ENCODE results near the gene CHCHD5. TPM values are rescaled to one million over a fixed set of nuclear protein-coding genes. Genes with fewer than 3 reads are reported as not detected.
A peak's percentile ranks its signal among the peaks of the same experiment; 100 is the strongest.

Gene CHCHD5
- total RNA-seq, 6 donors from 2014 or later, result 13.6 to 44.9 (median 25.4) TPM

DNA sequence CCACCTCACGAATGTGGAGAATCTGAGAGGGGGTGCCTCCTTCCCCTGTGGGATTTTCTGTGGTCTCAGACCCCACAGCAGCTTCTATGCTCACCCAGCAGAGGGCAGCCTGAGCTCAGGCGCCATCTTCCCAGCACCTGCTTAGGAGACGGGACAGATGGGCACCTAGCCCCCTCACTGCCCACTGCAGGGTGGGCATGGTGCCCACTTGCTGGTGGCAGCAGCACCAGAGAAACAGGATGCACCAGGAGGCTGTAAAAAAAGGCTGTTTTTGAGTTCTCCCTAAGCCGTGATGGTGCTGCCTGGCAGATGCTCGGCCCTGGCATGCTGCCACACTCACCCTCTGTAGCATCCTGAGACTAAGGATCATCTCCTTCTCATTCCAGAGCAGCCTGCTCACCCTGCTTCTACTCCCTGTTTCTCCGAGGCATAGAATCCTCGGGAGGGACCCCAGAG, 42.2 kb downstream of the CHCHD5 start:
- peak overlapping the region; percentile 67 to 84 (median 80) for H3K27ac ChIP-seq
- peak overlapping the region in 2 of 4 donors; percentile 25 to 30 for H3K4me3 ChIP-seq
- H3K9me3 ChIP-seq, result no peaks in the 10 kb centered on the region
- H3K4me1 ChIP-seq, result peaks cover 32 to 61% (median 51%) of the 10 kb centered on the region in 4 donors
- no peaks in the 10 kb centered on the region for H3K36me3 ChIP-seq
- no peaks in the 10 kb centered on the region for H3K27me3 ChIP-seq
- TF ChIP-seq POLR2A (IDR thresholded peaks at IDR 0.05), result no peak
- TF ChIP-seq, protein P1, sequence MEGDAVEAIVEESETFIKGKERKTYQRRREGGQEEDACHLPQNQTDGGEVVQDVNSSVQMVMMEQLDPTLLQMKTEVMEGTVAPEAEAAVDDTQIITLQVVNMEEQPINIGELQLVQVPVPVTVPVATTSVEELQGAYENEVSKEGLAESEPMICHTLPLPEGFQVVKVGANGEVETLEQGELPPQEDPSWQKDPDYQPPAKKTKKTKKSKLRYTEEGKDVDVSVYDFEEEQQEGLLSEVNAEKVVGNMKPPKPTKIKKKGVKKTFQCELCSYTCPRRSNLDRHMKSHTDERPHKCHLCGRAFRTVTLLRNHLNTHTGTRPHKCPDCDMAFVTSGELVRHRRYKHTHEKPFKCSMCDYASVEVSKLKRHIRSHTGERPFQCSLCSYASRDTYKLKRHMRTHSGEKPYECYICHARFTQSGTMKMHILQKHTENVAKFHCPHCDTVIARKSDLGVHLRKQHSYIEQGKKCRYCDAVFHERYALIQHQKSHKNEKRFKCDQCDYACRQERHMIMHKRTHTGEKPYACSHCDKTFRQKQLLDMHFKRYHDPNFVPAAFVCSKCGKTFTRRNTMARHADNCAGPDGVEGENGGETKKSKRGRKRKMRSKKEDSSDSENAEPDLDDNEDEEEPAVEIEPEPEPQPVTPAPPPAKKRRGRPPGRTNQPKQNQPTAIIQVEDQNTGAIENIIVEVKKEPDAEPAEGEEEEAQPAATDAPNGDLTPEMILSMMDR (IDR thresholded peaks at IDR 0.05), result peak; percentile 74 to 92 (median 81)
- peak in 1 of 2 donors; percentile 21 for TF ChIP-seq POLR2AphosphoS5 (IDR thresholded peaks at IDR 0.05)
- no peak for TF ChIP-seq EP300 (IDR thresholded peaks at IDR 0.05)
- DNase-seq (peak; percentile 68 to 80), ATAC-seq (ENCODE audit: low FRiP score in 2 of 2) (peak; percentile 70 to 82)
- WGBS, 2 donors, result 6 to 21% methylated on average over 6 to 7 of the region's 7 CpGs

DNA sequence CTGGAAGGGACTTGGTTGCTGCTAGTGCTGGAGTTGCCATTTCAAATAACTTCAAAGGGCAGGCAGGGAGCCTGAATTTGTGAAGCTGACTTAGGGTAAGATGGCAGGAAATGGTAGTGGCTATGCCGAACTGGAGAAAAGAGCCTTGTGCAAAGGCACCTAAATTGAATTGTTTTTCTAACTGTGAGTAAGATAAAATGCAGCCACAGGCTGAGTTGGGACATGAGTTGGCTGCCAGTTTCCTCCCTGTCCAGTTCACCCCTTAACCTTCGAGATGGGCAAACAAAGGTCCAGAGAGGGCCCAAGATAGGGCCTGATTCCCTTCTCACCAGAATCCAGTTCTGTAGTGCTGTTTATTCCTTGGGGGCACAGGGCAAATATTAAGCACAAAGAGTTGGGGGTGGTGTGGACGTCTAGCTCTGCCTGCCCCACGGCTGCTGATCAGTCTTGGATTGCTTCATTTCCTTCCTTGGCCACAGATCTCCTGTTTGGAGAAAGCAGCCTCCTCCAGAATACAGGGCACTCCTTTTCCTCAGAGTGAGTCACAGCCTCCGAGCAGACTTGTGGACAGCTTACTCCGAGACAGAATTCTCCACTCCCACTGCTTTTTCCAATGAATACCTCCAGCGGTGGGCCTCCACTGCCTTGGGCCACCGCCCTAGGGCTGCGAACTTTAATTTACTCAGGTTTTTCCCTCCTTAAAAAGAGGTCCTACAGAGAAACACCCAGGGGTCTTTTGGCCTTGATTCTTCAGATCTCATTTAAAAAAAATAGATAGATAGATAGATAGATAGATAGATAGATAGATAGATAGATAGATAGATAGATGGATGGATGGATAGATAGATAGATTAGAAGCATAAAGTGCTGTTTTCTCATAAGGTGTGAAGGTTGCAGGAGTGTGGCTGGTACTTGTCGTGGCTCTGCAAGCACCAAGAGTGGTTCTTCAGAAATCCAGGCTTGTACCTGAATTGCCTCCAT, 42.9 kb downstream of the CHCHD5 start:
- H3K27me3 ChIP-seq, result no peaks in the 10 kb centered on the region
- 39 to 44% methylated on average over 8 to 10 of the region's 10 CpGs for WGBS, 2 donors
- peak overlapping the region; percentile 67 to 84 (median 80) for H3K27ac ChIP-seq
- TF ChIP-seq EP300 (IDR thresholded peaks at IDR 0.05) (peak in 1 of 4 donors; percentile 33), POLR2AphosphoS5 (IDR thresholded peaks at IDR 0.05) (peak; percentile 42 to 60), POLR2A (IDR thresholded peaks at IDR 0.05) (peak in 1 of 4 donors; percentile 20)
- TF ChIP-seq, protein P1 (IDR thresholded peaks at IDR 0.05), result no peak
- no peaks in the 10 kb centered on the region for H3K9me3 ChIP-seq
- ATAC-seq (ENCODE audit: low FRiP score in 2 of 2), result peak; percentile 81 to 93
- peak in 1 of 2 donors; percentile 72 for DNase-seq
- H3K4me3 ChIP-seq, result peak overlapping the region in 2 of 4 donors; percentile 25 to 30
- peaks cover 38 to 64% (median 56%) of the 10 kb centered on the region in 4 donors for H3K4me1 ChIP-seq
- H3K36me3 ChIP-seq, result no peaks in the 10 kb centered on the region

DNA sequence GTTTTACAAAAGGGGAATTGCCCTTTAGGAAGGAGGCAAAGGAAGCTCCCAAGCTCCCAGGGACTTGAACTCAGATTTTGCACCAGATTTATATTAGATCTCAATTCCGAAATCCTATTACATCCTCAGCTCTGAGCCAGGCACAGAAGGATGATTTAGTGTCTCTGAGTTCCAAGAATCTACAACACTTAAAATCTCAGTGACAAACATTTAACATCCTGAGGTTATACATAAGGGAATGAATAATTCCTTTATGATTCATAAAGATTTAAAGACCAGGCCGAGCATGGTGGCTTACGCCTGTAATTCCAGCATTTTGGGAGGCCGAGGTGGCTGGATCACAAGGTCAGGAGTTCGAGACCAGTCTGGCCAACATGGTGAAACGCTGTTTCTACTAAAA, 44.8 kb downstream of the CHCHD5 start:
- TF ChIP-seq, protein P1 (IDR thresholded peaks at IDR 0.05), result no peak
- no peak for TF ChIP-seq EP300 (IDR thresholded peaks at IDR 0.05)
- no peak for TF ChIP-seq POLR2AphosphoS5 (IDR thresholded peaks at IDR 0.05)
- no peak for TF ChIP-seq POLR2A (IDR thresholded peaks at IDR 0.05)
- no peaks in the 10 kb centered on the region for H3K27me3 ChIP-seq
- ATAC-seq (ENCODE audit: low FRiP score in 2 of 2), result no peak
- H3K36me3 ChIP-seq, result no peaks in the 10 kb centered on the region
- no peak for DNase-seq
- H3K4me1 ChIP-seq, result peaks cover 37 to 60% (median 54%) of the 10 kb centered on the region in 4 donors
- no peak overlapping the region for H3K27ac ChIP-seq
- WGBS, 2 donors, result 95 to 97% methylated on average over 6 of the region's 6 CpGs
- no peak overlapping the region for H3K4me3 ChIP-seq
- no peaks in the 10 kb centered on the region for H3K9me3 ChIP-seq

DNA sequence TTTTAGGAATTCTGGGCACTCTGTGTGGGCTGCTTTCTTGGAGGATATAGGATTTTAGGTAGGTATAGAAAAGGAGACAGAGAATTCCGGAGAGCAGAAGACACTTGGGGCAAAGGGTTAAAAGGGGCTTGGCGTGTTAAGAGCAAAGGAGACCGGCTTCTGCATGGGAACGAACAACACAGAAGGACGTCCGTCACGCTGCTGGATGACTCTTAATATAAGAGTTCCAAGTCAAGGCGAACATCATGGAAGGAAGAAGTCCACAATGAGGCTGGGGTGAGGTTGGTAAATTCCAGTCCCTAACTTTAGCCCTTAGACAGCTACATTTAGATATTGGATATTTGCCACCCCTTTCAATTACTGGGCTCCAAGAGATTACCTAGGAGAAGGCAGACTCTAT, 45.4 kb downstream of the CHCHD5 start:
- H3K27ac ChIP-seq, result peak overlapping the region in 1 of 4 donors; percentile 56
- no peak overlapping the region for H3K4me3 ChIP-seq
- 75 to 82% methylated on average over 8 of the region's 8 CpGs for WGBS, 2 donors
- H3K4me1 ChIP-seq, result peaks cover 31 to 54% (median 51%) of the 10 kb centered on the region in 4 donors
- no peaks in the 10 kb centered on the region for H3K27me3 ChIP-seq
- H3K9me3 ChIP-seq, result no peaks in the 10 kb centered on the region
- TF ChIP-seq, protein P1 (IDR thresholded peaks at IDR 0.05), result no peak
- TF ChIP-seq POLR2A (IDR thresholded peaks at IDR 0.05) (no peak), EP300 (IDR thresholded peaks at IDR 0.05) (no peak), POLR2AphosphoS5 (IDR thresholded peaks at IDR 0.05) (no peak)
- ATAC-seq (ENCODE audit: low FRiP score in 2 of 2), result no peak
- DNase-seq, result no peak
- no peaks in the 10 kb centered on the region for H3K36me3 ChIP-seq
